IMR-90 (cell line): Measurements from ENCODE around the gene GNB2. TPM values are rescaled to one million over a fixed set of nuclear protein-coding genes. Genes with fewer than 3 reads are reported as not detected.

ENCODE experiments used
- ATAC-seq: fragments of 200-7000 bp; cut with Tn5 transposase; 2 replicates; pipeline ENCODE4 v1.9.1; 2020; ENCODE audit warnings: low read depth, mild to moderate bottlenecking, moderate library complexity
- BruUV-seq: library from RNA; stranded (reverse); fragments of 400-500 nt; replicated peaks from 2 replicates; lab custom pipeline; 2021; lab: Mats Ljungman, UMichigan
- CTCF ChIA-PET: fragments of 300-600 bp; formaldehyde crosslinking; extraction: SDS; loops from one replicate; lab custom pipeline; 2021; ENCODE audit warnings: antibody characterized with exemption; lab: Yijun Ruan, JAX
- POLR2A ChIA-PET: fragments of 300-600 bp; sonication (Branson Sonifier 250); formaldehyde crosslinking; loops from one replicate; lab custom pipeline; 2022; ENCODE audit warnings: antibody characterized with exemption; ENCODE audit not compliant: unreplicated experiment; lab: Charles Lee
- DNase-seq: peaks from one replicate; pipeline ENCODE4 v3.0.0; 2013
- H2AFZ ChIP-seq: replicated peaks from 2 replicates; pipeline ENCODE3; 2013; ENCODE audit warnings: low read length, mild to moderate bottlenecking; ENCODE audit not compliant: poor library complexity
- H2AK5ac ChIP-seq: 2 replicates; pipeline ENCODE4 v1.6.1; 2013; ENCODE audit warnings: low read depth, low read length, inconsistent platforms
- H2AK9ac ChIP-seq: replicated peaks from 2 replicates; pipeline ENCODE3; 2013; ENCODE audit warnings: mild to moderate bottlenecking, low read depth, low read length, moderate library complexity; ENCODE audit not compliant: poor library complexity
- H2BK120ac ChIP-seq: 2 replicates; pipeline ENCODE4 v1.6.1; 2013; ENCODE audit warnings: low read depth, low read length, inconsistent platforms
- H2BK15ac ChIP-seq: 3 replicates; pipeline ENCODE4 v1.6.1; 2013; ENCODE audit warnings: low read depth, low read length, inconsistent platforms
- H2BK20ac ChIP-seq: 2 replicates; pipeline ENCODE4 v1.6.1; 2013; ENCODE audit warnings: low read depth, mild to moderate bottlenecking, inconsistent platforms, low read length, moderate library complexity
- H2BK5ac ChIP-seq: 2 replicates; pipeline ENCODE4 v1.6.1; 2013; ENCODE audit warnings: mild to moderate bottlenecking, low read depth, low read length, inconsistent platforms; ENCODE audit not compliant: poor library complexity, severe bottlenecking
- H3K14ac ChIP-seq: replicated peaks from 2 replicates; pipeline ENCODE4 v1.6.1; 2013; ENCODE audit warnings: low read depth, low read length, inconsistent platforms
- H3K18ac ChIP-seq: 2 replicates; pipeline ENCODE4 v1.6.1; 2013; ENCODE audit warnings: low read depth, low read length, control low read depth
- H3K23ac ChIP-seq: 2 replicates; pipeline ENCODE4 v1.6.1; 2013; ENCODE audit warnings: low read depth, low read length, inconsistent platforms
- H3K27ac ChIP-seq: 2 replicates; pipeline ENCODE4 v1.5.1; 2013; ENCODE audit warnings: mild to moderate bottlenecking, control low read depth, low read length; ENCODE audit not compliant: insufficient read depth
- H3K27me3 ChIP-seq: 2 replicates; pipeline ENCODE4 v1.6.1; 2013; ENCODE audit warnings: low read length; ENCODE audit not compliant: control insufficient read depth, insufficient read depth
- H3K36me3 ChIP-seq: 2 replicates; pipeline ENCODE4 v1.6.1; 2013; ENCODE audit warnings: low read length, mixed read lengths; ENCODE audit not compliant: control insufficient read depth, insufficient read depth
- H3K4ac ChIP-seq: 2 replicates; pipeline ENCODE4 v1.6.1; 2013; ENCODE audit warnings: low read depth, low read length, inconsistent platforms
- H3K4me1 ChIP-seq: 2 replicates; pipeline ENCODE4 v1.6.1; 2013; ENCODE audit warnings: low read length, mixed read lengths; ENCODE audit not compliant: control insufficient read depth, insufficient read depth
- H3K4me2 ChIP-seq: 2 replicates; pipeline ENCODE4 v1.6.1; 2013; ENCODE audit warnings: low read depth, mild to moderate bottlenecking, control low read depth, low read length, moderate library complexity
- H3K4me3 ChIP-seq: 2 replicates; pipeline ENCODE4 v1.5.1; 2013; ENCODE audit warnings: low read depth, mild to moderate bottlenecking, control low read depth, low read length, moderate library complexity; ENCODE audit not compliant: insufficient read depth
- H3K56ac ChIP-seq: 2 replicates; pipeline ENCODE4 v1.6.1; 2013; ENCODE audit warnings: low read length, inconsistent platforms; ENCODE audit not compliant: insufficient read depth; ENCODE audit errors: extremely low read depth
- H3K79me1 ChIP-seq, 2 experiments: 2 replicates each; pipeline ENCODE4 v1.6.1; 2013; ENCODE audit warnings: low read length in 2 of 2, inconsistent platforms in 1 of 2, low read depth in 1 of 2
- H3K9ac ChIP-seq: 2 replicates; pipeline ENCODE4 v1.6.1; 2013; ENCODE audit warnings: low read depth, low read length, control low read depth
- H3K9me1 ChIP-seq: 2 replicates; pipeline ENCODE4 v1.6.1; 2013; ENCODE audit warnings: low read length, inconsistent platforms; ENCODE audit not compliant: insufficient read depth
- H3K9me3 ChIP-seq: 2 replicates; pipeline ENCODE4 v1.6.1; 2013; ENCODE audit warnings: low read length; ENCODE audit not compliant: control insufficient read depth, insufficient read depth
- H4K20me1 ChIP-seq: 2 replicates; pipeline ENCODE4 v1.6.1; 2013; ENCODE audit warnings: low read length, inconsistent platforms; ENCODE audit not compliant: insufficient read depth
- H4K5ac ChIP-seq: 2 replicates; pipeline ENCODE4 v1.6.1; 2013; ENCODE audit warnings: mild to moderate bottlenecking, low read depth, low read length, control low read depth
- H4K8ac ChIP-seq, 2 experiments: 2 replicates each; pipeline ENCODE4 v1.6.1; 2013; ENCODE audit warnings: low read depth in 2 of 2, low read length in 2 of 2, control low read depth in 1 of 2, inconsistent platforms in 1 of 2
- H4K91ac ChIP-seq: 2 replicates; pipeline ENCODE4 v1.6.1; 2013; ENCODE audit warnings: low read depth, low read length, inconsistent platforms; ENCODE audit not compliant: insufficient read depth
- BHLHE40 ChIP-seq: fragments of 150-350 bp; IDR thresholded peaks from 2 replicates; pipeline ENCODE4 v1.6.1; 2016; ENCODE audit warnings: mild to moderate bottlenecking, low read depth, low read length
- CEBPB ChIP-seq: IDR thresholded peaks from 2 replicates; pipeline ENCODE4 v1.6.1; 2012; ENCODE audit warnings: low read depth, low read length, improper control_type of control experiment
- CTCF ChIP-seq: conservative IDR thresholded peaks from 2 replicates; pipeline ENCODE4 v1.5.1; 2012; ENCODE audit warnings: mild to moderate bottlenecking, low read depth, low read length, improper control_type of control experiment
- MAFK ChIP-seq: IDR thresholded peaks from 2 replicates; pipeline ENCODE4 v1.6.1; 2012; ENCODE audit warnings: low read depth, low read length, improper control_type of control experiment
- MAZ ChIP-seq: IDR thresholded peaks from 2 replicates; pipeline ENCODE4 v1.6.1; 2012; ENCODE audit warnings: low read depth, mild to moderate bottlenecking, low read length, improper control_type of control experiment, moderate library complexity, borderline replicate concordance
- MXI1 ChIP-seq: IDR thresholded peaks from 2 replicates; pipeline ENCODE4 v1.6.1; 2012; ENCODE audit warnings: low read depth, mild to moderate bottlenecking, low read length, moderate library complexity, borderline replicate concordance
- RCOR1 ChIP-seq: IDR thresholded peaks from 2 replicates; pipeline ENCODE4 v1.6.1; 2012; ENCODE audit warnings: mild to moderate bottlenecking, low read length, improper control_type of control experiment; ENCODE audit not compliant: insufficient replicate concordance
- RFX5 ChIP-seq: IDR thresholded peaks from 2 replicates; pipeline ENCODE4 v1.8.0; 2012; ENCODE audit warnings: low read depth, mild to moderate bottlenecking, low read length, moderate library complexity
- USF2 ChIP-seq: fragments of 150-350 bp; IDR thresholded peaks from 2 replicates; pipeline ENCODE4 v1.6.1; 2017; ENCODE audit warnings: mild to moderate bottlenecking, antibody characterized with exemption, low read length, low read depth
- WGBS, 2 experiments: methylation state at CpG; one replicate each; pipeline versions ENCODE4 v1.1.5 to v1.1.7; 2013; ENCODE audit warnings: missing lambda C conversion rate in 2 of 2; ENCODE audit not compliant: insufficient read length in 1 of 2; ENCODE audit errors: extremely low coverage in 2 of 2; 5-methylcytosine and 5-hydroxymethylcytosine counted together
- dilution Hi-C: fragments of 300-500 bp; cut with HindIII; formaldehyde crosslinking; loops from one replicate; pipeline ENCODE4 v1.14.3; 2018; ENCODE audit warnings: low sequenced_read_pairs; ENCODE audit not compliant: unreplicated experiment
- in situ Hi-C: fragments of 300-500 bp; cut with MboI; formaldehyde crosslinking; loops from 3 replicates; pipeline ENCODE4 v1.14.3; 2019; ENCODE audit warnings: low sequenced_read_pairs, inconsistent platforms, mixed read lengths
- intact Hi-C: fragments of 100-400 bp; cut with micrococcal nuclease; formaldehyde crosslinking; loops from 2 replicates; pipeline ENCODE4 v1.10.0; 2022
- polyA plus RNA-seq, 3 experiments: library from polyadenylated mRNA; depleted of rRNA; stranded (reverse); fragments of >200 nt; gene quantifications; 2 replicates each; pipeline ENCODE4 v1.2.3, GENCODE V29; 2012; ENCODE audit warnings: low replicate concordance in 1 of 3
- total RNA-seq: library from RNA; depleted of rRNA; stranded (reverse); fragments of >200 nt; gene quantifications from 2 replicates; pipeline ENCODE4 v1.2.3, GENCODE V29; 2012
- TF ChIP-seq, protein P1 (sequence below): fragments of 150-350 bp; IDR thresholded peaks from 2 replicates; pipeline ENCODE4 v1.6.1; 2016; ENCODE audit warnings: low read depth, mild to moderate bottlenecking, low read length, moderate library complexity, borderline replicate concordance

Gene GNB2
- total and polyA plus RNA-seq, 2 of the 4 experiments (the other 2 are of a cell fraction), result 62.0 to 279 TPM

- TF ChIP-seq, protein P1, sequence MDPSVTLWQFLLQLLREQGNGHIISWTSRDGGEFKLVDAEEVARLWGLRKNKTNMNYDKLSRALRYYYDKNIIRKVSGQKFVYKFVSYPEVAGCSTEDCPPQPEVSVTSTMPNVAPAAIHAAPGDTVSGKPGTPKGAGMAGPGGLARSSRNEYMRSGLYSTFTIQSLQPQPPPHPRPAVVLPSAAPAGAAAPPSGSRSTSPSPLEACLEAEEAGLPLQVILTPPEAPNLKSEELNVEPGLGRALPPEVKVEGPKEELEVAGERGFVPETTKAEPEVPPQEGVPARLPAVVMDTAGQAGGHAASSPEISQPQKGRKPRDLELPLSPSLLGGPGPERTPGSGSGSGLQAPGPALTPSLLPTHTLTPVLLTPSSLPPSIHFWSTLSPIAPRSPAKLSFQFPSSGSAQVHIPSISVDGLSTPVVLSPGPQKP, result no peak
- TF ChIP-seq BHLHE40, result no peak
Observed at GRCh38 chr7:100721505-100721812, 47.9 kb downstream of the GNB2 start (continued).

DNA sequence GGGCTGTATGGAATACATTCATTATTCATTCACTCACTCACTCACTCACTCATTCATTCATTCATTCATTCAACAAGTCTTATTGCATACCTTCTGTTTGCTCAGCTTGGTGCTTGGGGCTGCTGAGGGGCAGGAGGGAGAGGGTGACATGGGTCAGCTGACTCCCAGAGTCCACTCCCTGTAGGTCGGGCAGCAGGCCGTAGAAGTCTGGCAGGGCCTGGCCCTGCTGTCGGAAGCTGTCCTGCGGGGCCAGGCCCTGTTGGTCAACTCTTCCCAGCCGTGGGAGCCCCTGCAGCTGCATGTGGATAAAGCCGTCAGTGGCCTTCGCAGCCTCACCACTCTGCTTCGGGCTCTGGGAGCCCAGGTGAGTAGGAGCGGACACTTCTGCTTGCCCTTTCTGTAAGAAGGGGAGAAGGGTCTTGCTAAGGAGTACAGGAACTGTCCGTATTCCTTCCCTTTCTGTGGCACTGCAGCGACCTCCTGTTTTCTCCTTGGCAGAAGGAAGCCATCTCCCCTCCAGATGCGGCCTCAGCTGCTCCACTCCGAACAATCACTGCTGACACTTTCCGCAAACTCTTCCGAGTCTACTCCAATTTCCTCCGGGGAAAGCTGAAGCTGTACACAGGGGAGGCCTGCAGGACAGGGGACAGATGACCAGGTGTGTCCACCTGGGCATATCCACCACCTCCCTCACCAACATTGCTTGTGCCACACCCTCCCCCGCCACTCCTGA, 49.1 kb downstream of the GNB2 start:
- Histone ChIP-seq H3K27ac (no peak overlapping the region), H2BK120ac (no peak overlapping the region), H3K14ac (no peak overlapping the region), H3K36me3 (no peaks in the 10 kb centered on the region), H3K56ac (no peak overlapping the region), H3K27me3 (peaks cover 48% of the 10 kb centered on the region), H2AK5ac (no peak overlapping the region), H2BK20ac (no peak overlapping the region), H4K20me1 (peaks cover 3% of the 10 kb centered on the region; the same call in 1 of the 2 replicates), H2BK5ac (no peak overlapping the region), H3K79me1 (no peaks in the 10 kb centered on the region), H3K18ac (no peak overlapping the region), H3K4me3 (no peak overlapping the region), H3K9me1 (no peaks in the 10 kb centered on the region), H4K91ac (no peak overlapping the region), H2AK9ac (no peak overlapping the region), H2AFZ (peak overlapping the region; percentile 33), H2BK15ac (no peak overlapping the region), H4K8ac (no peak overlapping the region), H3K4me2 (no peak overlapping the region), H3K23ac (no peak overlapping the region), H3K9ac (no peak overlapping the region), H4K5ac (no peak overlapping the region), H3K4me1 (peaks cover 9% of the 10 kb centered on the region), H3K9me3 (peaks cover 8% of the 10 kb centered on the region), H3K4ac (no peak overlapping the region)
- WGBS, 2 experiments, result 80% methylated on average over 3 of the region's 17 CpGs; no CpG with 5 or more reads in 1 of the 2 experiments
- dilution Hi-C loops, result no loop called here
- no peak for DNase-seq
- intact Hi-C loops, result no loop called here
- no peak for ATAC-seq
- POLR2A ChIA-PET, result no interaction called here
- in situ Hi-C loops, result loop anchor here (25.0 kb wide), 1 partner anchor 340 kb away; no protein-coding TSS in a partner anchor
- BruUV-seq, result no TSS peak
- CTCF ChIA-PET, result interaction anchor here (0.6 to 1.8 kb wide), 2 partner anchors 34 to 129 kb away, joined by 3 to 7 read pairs; partner anchors contain the start of gene SLC12A9
- TF ChIP-seq, protein P1, result no peak
- TF ChIP-seq MAFK, result no peak
- TF ChIP-seq RCOR1, result no peak
- no peak for TF ChIP-seq MAZ
- no peak for TF ChIP-seq CEBPB
- no peak for TF ChIP-seq USF2
- TF ChIP-seq RFX5, result no peak
- TF ChIP-seq CTCF, result no peak
- TF ChIP-seq MXI1, result no peak
